IPS-11a (cell line): Measurements from ENCODE around the gene COL4A2.

Experiments
- H3K4me3 ChIP-seq: one replicate; pipeline ENCODE4 v1.5.1; 2013; ENCODE audit warnings: low read depth, low read length, control low read depth

The COL4A2 gene

GRCh38 chr13:110351636-110352420 lies 44.7 kb downstream of the COL4A2 start:
- no peak overlapping the region for H3K4me3 ChIP-seq

- H3K4me3 ChIP-seq: no peak overlapping the region
These were observed 45.7 kb downstream of the COL4A2 start for GRCh38 chr13:110352735-110353134.

GRCh38 chr13:110353339-110353977 lies 46.4 kb downstream of the COL4A2 start:
- no peak overlapping the region for H3K4me3 ChIP-seq

DNA sequence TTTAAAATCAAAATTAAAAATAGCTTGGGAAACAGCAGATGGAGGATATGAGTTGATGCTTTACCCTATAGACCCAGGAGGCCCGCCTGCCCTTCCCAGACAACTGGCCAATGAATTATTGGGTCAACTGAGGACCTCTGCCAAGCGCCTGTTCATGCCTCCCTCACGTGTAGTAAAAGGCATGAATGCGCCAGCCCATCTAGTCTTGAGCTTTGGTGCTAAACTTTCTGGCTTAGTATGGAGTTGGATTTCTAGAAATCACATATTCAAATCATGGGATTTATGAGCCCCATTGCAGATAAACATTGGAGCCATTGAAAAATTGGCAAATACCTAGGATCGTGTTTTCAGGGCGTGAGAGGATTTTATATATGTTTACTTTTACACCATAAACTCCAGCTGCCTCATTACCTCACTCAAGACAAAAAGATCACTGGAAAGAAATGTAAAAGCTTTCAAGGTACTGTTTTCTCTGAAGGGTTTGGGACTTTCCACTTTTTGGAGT lies 47.1 kb downstream of the COL4A2 start:
- H3K4me3 ChIP-seq: no peak overlapping the region

- no peak overlapping the region for H3K4me3 ChIP-seq
These were observed 47.8 kb downstream of the COL4A2 start for GRCh38 chr13:110354715-110355473.

GRCh38 chr13:110356362-110356761 lies 49.3 kb downstream of the COL4A2 start:
- H3K4me3 ChIP-seq: no peak overlapping the region

DNA sequence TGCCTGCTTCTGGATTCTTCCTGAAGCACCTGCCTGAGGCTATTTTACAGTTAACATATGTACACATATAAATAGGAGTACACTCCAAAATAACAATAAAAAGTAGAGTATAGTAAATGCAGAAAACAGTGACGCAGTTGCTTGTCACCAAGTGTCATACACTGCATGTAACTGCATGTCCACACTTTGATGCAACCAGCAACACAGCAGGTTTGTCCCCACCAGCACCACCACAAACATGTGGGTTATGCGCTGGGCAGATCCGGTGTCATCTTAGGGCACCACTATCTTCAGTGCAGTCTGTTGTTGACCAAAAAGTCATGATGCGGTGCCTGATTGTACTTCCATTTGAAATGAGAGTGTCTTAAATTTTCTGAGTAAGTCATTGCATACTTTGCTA lies 51.3 kb downstream of the COL4A2 start:
- H3K4me3 ChIP-seq: no peak overlapping the region

- H3K4me3 ChIP-seq: no peak overlapping the region
These were observed 52.8 kb downstream of the COL4A2 start for GRCh38 chr13:110359840-110360301.

- no peak overlapping the region for H3K4me3 ChIP-seq
These were observed 53.5 kb downstream of the COL4A2 start for GRCh38 chr13:110360598-110360997.

DNA sequence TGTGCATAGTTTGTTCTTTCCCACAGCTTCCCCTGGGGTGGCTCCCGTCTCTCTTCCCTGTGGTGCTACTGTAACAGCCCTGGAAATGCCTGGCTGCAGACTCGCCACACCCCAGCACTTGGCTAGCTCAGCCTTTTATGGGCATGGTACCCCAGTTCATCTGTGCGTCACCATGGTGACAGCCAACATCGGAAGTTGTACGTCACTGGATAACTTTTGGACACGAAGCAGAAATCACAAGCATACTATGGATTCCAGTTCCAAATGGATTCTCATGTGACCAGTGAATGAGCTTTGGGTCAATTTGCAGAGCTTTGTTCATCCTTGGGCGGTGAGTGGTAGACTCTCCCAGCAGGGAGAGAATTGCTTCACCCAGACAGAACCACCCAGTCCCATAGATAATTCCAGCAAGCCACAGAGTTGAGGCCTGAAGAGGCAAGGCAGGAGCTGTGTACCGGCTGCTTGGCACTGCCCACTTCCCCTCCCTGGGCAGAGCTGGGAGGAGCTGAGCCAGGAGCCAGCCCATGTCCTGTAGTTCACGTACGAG lies 54.4 kb downstream of the COL4A2 start:
- no peak overlapping the region for H3K4me3 ChIP-seq

DNA sequence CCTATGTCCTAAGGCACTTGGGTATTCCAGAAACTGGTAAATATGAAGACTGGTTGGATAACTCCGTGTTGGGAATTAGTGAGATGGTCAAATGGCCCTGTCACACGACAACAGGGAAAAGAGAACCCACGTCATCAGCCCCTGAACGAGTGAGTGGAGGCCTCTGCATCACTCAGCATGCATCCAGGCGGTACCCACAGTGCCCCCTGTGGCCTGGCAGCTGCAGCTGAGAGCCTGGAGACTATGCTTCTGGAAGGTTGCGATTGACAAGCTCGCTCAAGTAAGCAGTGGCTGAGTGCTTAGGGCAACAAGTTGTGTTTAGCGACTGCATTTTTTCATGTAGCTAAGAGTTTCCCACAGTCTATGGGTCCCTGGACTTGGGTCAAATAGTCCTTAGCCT lies 55.9 kb downstream of the COL4A2 start:
- no peak overlapping the region for H3K4me3 ChIP-seq

DNA sequence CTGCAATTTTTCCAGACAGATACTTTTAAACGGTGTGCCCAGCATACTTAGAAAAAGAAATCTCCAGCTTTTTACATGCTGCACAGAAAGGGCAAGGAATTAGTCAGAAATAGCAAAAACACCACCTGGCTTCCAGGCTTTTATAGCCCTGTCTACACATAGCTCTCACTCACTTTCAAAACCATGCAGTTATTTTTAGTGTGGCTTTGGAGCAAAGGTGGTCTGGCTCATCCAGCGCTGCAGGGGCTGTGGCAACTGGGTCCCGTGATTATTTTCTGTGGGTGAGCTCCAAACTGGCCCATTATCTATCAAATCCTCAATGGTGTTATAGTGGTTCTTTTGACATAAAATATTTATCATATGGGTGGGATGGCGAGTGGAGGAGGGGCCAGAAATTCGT lies 57.0 kb downstream of the COL4A2 start:
- no peak overlapping the region for H3K4me3 ChIP-seq

- H3K4me3 ChIP-seq: no peak overlapping the region
These were observed 58.8 kb downstream of the COL4A2 start for GRCh38 chr13:110365876-110366275.

DNA sequence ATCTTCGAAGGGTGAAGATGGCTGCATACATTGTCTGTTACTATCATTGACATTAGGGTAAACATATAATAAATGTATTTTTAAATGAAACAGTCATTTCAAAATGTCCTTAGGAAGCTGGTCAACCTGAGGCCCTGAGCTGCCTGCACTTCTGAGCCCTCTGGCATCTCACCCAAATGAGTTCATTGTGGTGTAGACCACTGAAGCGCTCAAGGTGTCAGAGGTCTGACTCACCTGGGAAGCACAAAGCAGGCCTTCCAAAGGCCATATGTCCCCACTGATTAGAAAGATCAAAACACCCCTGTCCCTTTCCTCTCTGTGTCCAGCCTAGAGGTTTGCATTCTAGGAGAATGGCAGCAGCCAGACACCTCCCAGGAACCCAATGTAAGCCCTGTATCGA lies 59.6 kb downstream of the COL4A2 start:
- no peak overlapping the region for H3K4me3 ChIP-seq

DNA sequence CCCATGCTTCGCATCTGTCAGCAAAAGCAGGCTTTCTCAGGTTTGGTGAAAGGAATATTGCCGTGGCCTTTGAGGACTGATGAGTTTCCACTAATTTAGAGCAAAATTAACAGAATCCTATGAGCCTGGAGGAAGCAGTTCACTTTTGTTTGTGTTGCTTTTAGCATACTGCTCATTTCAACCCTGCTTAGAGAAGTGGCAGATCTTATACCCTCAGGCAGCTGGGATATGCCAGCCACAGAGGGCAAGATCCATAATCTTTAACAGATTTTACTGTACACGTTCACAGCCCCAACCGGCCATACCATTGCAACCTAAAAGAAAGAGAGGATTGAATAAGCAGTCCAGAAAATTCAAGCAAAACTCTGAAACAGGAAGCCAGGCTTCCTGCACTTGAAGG lies 60.5 kb downstream of the COL4A2 start:
- H3K4me3 ChIP-seq: no peak overlapping the region

- H3K4me3 ChIP-seq: no peak overlapping the region
These were observed 61.3 kb downstream of the COL4A2 start for GRCh38 chr13:110368408-110368807.

DNA sequence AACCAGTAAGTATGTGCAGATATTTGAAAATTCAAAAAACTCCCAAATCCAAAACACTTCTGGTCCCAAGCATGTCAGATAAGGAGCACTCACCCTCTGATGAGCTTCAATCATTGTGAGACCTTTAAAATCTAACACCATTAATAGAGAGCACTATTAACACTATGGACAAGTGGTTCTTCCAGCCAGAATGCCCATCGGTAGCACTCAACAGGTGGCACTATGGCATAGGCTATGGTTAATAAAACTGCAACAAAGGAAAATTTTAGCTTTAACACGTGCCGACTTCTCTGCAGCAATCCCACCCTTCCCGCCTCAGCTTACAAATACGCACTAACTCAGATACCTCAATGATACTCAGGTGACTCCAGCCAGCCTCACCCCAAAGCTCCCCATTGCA lies 62.3 kb downstream of the COL4A2 start:
- no peak overlapping the region for H3K4me3 ChIP-seq

DNA sequence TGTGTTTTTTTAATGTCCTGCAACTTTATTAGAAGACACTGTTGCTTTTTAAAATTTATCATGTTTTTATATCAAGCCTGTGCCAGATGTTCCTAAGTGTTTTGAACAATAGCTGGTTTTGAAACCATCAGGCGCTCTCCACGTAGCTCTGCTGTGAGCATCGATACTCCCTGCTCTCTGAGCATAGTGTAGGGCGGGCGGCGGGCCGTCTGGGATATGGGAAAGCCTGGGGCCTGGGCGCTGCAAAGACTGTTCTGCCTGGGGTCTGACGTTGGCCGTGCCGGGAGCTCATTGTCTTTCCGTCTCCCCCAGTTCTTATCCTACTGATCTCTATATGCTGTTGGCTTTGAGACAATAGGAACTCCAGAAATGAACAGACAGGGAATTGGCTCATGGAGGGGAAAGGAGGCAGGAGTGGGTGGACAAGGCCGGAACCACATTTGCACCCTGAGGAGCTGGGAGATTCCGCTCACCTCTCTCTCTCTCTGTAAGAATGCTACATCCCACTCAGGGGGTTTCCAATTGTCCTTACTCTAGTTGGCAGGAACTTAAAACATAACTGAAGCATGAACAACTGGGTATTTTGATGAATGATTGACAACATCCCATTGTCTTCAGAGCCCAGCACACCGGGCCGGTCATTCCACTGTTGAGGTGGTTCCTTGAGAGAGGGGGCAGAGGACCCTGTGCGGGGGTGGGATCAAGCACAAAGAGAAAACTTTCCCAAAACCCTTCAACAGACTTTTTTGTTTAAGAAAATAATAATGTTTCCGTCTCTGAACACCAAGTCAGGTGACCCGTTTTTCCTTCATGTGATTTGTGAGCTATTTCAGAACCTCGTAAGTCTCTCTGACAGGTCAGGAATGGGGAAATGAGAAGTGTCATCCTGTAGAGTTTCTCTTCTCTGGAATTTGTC lies 64.7 kb downstream of the COL4A2 start:
- H3K4me3 ChIP-seq: no peak overlapping the region

GRCh38 chr13:110372676-110373075 lies 65.6 kb downstream of the COL4A2 start:
- H3K4me3 ChIP-seq: no peak overlapping the region

GRCh38 chr13:110373617-110374016 lies 66.5 kb downstream of the COL4A2 start:
- H3K4me3 ChIP-seq: no peak overlapping the region
